Epithelial cell of esophagus (primary cell): Measurements from ENCODE around the gene AHI1.

Experiments
- DNase-seq: peaks from one replicate; pipeline ENCODE4 v3.0.0; 2010; ENCODE audit warnings: low read depth
- H3K4me3 ChIP-seq: 2 replicates; pipeline ENCODE4 v1.5.1; 2011; ENCODE audit warnings: mild to moderate bottlenecking, low read length, control low read depth
- TF ChIP-seq, protein P1 (sequence below): IDR thresholded peaks from 2 replicates; pipeline ENCODE4 v1.5.1; 2011; ENCODE audit warnings: low read depth, mild to moderate bottlenecking, low read length, control low read depth, inconsistent platforms; ENCODE audit not compliant: insufficient read depth; ENCODE audit errors: missing control alignments

The AHI1 gene

DNA sequence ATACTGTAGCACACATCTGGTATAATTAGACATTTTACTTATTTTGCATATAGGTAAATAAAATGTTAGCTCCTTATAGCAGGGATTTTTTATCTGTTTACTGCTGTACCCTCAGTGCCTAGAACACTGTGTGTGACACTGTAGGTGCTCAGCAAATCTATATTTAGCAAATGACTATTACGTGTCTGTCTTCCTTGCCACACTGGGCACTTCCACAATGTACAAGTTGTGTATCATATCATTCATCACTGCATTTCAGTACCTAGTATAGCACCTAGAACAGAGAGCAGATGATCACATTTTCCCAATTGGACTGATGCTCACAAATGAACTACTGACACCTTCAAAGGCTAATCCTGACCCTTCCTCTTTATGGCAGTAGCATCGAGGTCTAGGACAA, 200.8 kb downstream of the AHI1 start:
- DNase-seq = no peak
- TF ChIP-seq, protein P1, sequence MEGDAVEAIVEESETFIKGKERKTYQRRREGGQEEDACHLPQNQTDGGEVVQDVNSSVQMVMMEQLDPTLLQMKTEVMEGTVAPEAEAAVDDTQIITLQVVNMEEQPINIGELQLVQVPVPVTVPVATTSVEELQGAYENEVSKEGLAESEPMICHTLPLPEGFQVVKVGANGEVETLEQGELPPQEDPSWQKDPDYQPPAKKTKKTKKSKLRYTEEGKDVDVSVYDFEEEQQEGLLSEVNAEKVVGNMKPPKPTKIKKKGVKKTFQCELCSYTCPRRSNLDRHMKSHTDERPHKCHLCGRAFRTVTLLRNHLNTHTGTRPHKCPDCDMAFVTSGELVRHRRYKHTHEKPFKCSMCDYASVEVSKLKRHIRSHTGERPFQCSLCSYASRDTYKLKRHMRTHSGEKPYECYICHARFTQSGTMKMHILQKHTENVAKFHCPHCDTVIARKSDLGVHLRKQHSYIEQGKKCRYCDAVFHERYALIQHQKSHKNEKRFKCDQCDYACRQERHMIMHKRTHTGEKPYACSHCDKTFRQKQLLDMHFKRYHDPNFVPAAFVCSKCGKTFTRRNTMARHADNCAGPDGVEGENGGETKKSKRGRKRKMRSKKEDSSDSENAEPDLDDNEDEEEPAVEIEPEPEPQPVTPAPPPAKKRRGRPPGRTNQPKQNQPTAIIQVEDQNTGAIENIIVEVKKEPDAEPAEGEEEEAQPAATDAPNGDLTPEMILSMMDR = no peak
- no peak overlapping the region for H3K4me3 ChIP-seq

DNA sequence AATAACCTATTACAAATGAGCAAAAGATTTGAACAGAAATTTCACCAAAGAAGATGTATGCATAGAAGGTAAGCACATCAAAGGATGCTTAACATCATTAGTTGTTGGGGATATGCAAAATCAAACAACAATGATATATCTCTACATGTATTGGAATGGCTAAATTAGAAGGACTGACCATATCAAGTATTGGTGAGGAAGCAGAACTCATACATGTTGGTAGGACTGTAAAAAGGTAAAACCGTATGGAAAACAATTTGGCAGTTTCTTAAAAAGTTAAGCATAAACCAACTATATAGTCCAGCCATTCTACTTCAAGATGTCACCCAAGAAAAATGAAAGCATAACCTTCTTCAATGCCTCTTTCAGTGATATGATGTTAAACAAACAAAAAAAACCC, 202.5 kb downstream of the AHI1 start:
- DNase-seq = no peak
- H3K4me3 ChIP-seq = no peak overlapping the region
- TF ChIP-seq, protein P1 = no peak

DNA sequence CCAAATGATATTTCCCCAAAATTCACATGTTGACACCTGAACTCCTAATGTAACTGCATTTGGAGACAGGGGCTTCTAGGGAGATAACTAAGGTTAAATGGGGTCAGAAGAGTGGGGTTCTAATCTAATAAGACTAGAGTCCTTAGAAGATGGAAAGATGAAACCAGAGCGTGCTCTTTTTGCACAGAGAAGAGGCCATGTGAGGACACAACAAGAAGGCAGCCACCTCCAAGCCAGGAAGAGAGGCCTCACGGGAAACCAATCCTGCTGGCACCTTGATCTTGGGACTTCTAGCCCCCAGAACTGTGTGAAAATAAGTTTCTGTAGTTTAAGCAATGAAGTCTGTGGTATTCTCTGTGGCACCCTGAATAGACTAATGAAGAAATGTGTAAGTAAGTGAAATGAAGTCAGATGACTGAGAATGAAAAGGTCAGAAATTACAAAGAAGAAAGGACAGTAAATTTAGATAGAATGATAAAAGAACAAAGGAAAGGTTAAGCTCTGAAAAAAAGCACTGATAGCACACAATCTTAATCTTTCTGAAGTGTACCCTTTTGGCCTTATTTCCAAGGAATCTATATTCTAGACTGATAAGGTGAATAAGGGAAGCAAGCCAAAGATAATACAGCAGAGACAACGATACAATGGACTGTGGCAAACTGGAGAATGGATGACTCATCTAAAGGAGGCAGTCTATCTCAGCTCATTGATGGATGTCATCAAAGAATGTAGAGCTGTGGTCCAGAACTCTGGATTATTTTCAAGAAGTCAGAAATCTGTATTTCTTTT, 206.1 kb downstream of the AHI1 start:
- TF ChIP-seq, protein P1 = no peak
- DNase-seq = peak; percentile 39
- H3K4me3 ChIP-seq = no peak overlapping the region

DNA sequence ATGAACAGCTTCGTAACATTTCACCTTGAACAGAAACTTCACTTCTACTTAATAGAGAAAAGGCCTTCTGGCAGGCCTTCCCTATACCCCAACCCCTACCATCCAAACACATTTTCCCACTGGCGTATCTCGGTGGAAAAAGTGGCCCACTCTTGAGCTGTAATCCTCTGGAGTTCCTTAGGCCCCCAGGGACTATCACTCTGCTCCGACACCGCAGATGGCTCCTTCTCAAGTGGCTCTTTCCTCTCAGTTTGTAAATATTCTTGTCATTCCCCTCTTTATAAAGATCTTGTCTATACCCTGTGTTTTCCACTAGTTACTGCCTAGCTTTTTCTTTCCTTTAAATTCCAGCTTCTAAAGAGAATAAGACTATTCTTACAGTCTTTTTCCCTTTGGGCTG, 207.7 kb downstream of the AHI1 start:
- DNase-seq = no peak
- H3K4me3 ChIP-seq = no peak overlapping the region
- TF ChIP-seq, protein P1 = no peak

DNA sequence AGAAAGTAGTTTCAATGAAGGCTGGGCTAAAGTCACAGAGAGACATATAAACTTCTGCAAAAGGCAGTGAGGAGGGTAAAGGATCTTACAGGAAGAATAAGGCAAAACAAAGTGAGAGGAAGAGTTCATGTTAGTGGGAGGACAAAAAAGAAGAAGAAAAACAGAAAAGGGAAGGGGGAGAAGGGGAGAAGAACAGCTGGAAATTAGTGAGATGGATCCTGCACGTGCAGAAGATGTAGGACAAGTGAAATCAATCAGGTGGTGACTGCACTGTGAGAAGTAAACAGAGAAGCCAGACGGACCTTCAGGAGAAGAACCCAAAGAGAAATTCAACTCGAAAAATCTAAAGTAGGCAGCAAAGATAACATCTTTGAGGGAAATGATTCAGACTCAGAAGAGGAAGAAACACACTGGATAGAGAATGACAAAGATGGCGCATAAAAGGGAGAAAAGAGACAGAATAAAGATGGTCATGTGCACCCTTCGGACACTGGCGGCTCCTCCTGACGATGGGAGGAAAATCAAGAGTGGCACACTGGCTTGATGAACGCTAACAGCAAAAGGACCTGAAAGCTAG, 210.5 kb downstream of the AHI1 start:
- no peak overlapping the region for H3K4me3 ChIP-seq
- no peak for DNase-seq
- TF ChIP-seq, protein P1 = no peak

DNA sequence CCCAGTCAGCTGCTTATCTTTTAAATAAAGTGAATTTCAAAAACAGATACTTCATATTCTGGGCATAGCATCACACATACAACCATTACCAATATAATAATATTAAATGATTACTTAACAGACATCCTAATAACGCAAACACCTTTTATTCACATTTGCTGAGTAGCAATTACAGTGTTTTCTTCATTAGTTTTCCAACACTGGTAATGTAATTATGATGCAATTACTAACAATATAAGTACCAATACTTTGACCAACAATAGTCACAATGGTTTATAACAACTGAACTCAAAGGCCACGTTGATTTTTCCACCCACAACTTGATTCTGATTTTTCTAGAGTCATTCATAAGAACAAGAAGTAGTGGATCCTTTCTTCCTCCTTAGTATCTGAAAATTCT, 212.4 kb downstream of the AHI1 start:
- no peak for DNase-seq
- H3K4me3 ChIP-seq = no peak overlapping the region
- TF ChIP-seq, protein P1 = no peak

DNA sequence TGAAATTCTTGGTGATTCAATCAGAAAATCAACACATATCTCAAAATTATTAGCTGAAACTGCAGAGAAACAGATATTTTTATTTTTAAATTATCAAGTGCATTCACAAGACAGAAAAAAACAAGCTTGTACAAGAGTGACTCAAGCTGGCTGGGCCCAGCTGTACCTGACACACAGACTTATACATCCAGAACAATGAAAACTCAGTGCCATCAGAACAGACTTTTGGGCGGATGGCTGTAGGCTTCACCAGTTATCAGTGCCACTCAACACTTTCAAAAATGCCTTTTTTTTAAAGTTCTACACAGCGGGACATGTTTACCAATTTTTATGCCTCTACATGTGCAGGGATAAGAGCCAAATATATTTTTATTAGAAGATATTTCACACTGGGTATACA, 213.6 kb downstream of the AHI1 start:
- DNase-seq = peak; percentile 30
- H3K4me3 ChIP-seq = no peak overlapping the region
- TF ChIP-seq, protein P1 = no peak
